ENCODE measurements around the gene CDC25B.

The CDC25B gene

DNA sequence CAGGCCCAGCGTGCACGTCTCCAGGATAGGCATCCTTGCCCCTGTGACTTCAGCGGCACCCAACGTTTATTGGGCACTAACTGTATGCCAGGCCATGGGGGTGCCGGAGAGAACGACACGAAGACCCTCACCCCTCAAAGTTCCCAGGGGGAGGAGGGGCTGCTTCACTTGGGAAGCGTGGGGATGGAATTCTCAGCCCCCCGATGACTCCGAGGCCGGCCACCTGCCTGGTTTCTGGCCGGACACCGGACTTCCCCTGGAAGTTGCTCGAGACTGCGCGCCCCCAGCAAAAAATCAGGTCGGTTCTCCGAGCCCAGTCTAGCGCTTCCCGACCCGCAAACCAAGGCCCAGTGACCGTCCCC, 50.2 kb downstream of the CDC25B start:
- TF ChIP-seq NFIC (IDR thresholded peaks at IDR 0.05) (no peak), CREB1 (IDR thresholded peaks at IDR 0.05; ENCODE audit: low read depth) (no peak), RAD21 (IDR thresholded peaks at IDR 0.05; ENCODE audit: low read depth) (no peak), ZBTB7A (IDR thresholded peaks at IDR 0.05; ENCODE audit: low read depth) (no peak), USF1 (IDR thresholded peaks at IDR 0.05) (no peak), TAF1 (IDR thresholded peaks at IDR 0.05; ENCODE audit: low read depth) (no peak), TCF12 (IDR thresholded peaks at IDR 0.05; ENCODE audit: low read depth) (no peak; the same call in 1 of the 2 replicates), YY1 (IDR thresholded peaks at IDR 0.05; ENCODE audit: low read depth) (no peak), EP300 (IDR thresholded peaks at IDR 0.05; ENCODE audit: borderline replicate concordance) (no peak), EGR1 (IDR thresholded peaks at IDR 0.05) (no peak), CEBPB (IDR thresholded peaks at IDR 0.05) (no peak), TEAD4 (IDR thresholded peaks at IDR 0.05) (no peak), REST (IDR thresholded peaks at IDR 0.05; ENCODE audit: low read depth) (no peak), FOXM1 (IDR thresholded peaks at IDR 0.05; ENCODE audit: borderline replicate concordance, low read depth) (no peak)
- TF ChIP-seq, protein P1, sequence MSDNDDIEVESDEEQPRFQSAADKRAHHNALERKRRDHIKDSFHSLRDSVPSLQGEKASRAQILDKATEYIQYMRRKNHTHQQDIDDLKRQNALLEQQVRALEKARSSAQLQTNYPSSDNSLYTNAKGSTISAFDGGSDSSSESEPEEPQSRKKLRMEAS (IDR thresholded peaks at IDR 0.05), result no peak

- TF ChIP-seq CEBPB (IDR thresholded peaks at IDR 0.05) (peak; percentile 19; the same call in 1 of the 2 replicates), EP300 (IDR thresholded peaks at IDR 0.05; ENCODE audit: borderline replicate concordance) (no peak), TEAD4 (IDR thresholded peaks at IDR 0.05) (no peak), REST (IDR thresholded peaks at IDR 0.05; ENCODE audit: low read depth) (0 out of 2 replicates have a peak, but pooled peaks have one; percentile 20), TAF1 (IDR thresholded peaks at IDR 0.05; ENCODE audit: low read depth) (peak; percentile 78), YY1 (IDR thresholded peaks at IDR 0.05; ENCODE audit: low read depth) (peak; percentile 25; the same call in 1 of the 2 replicates), NFIC (IDR thresholded peaks at IDR 0.05) (no peak), USF1 (IDR thresholded peaks at IDR 0.05) (peak; percentile 49; the same call in 1 of the 2 replicates), FOXM1 (IDR thresholded peaks at IDR 0.05; ENCODE audit: borderline replicate concordance, low read depth) (no peak), RAD21 (IDR thresholded peaks at IDR 0.05; ENCODE audit: low read depth) (no peak), ZBTB7A (IDR thresholded peaks at IDR 0.05; ENCODE audit: low read depth) (peak; percentile 99)
- TF ChIP-seq, protein P1 (IDR thresholded peaks at IDR 0.05), result peak; percentile 35
These were observed 50.8 kb downstream of the CDC25B start, which contains the start of gene MAVS for GRCh38 chr20:3846740-3847428. Gene MAVS, plus strand, starts transcription at chr20:3846834. Its CDS starts 7,791 bp downstream, at chr20:3854625.

DNA sequence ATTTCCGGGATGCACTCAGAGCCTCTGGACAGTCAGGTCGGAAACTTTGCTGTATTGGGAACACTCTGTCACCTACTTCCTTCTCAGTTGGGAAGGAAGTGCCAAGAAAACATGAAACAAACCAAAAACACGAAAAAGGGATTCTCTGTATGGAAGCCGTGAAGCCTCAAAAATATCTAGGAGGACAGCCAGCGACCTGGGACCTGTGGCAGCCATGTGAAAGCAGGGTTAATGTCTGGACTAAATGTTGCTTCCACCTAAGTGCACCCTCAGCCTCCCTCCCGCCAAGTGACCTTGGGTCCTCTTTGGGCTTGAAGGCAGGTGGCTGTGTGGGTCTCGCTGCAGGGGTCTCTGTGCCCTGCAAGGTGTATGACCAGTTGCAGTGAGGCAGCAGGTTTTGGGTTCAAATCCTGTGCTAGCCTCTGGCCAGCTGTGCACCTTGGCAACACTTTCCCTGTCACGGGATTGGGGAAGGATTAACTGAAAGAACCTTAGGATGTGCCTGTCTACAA, 51.4 kb downstream of the CDC25B start:
- TF ChIP-seq TAF1 (IDR thresholded peaks at IDR 0.05; ENCODE audit: low read depth), result no peak
- no peak for TF ChIP-seq FOXM1 (IDR thresholded peaks at IDR 0.05; ENCODE audit: borderline replicate concordance, low read depth)
- no peak for TF ChIP-seq TCF12 (IDR thresholded peaks at IDR 0.05; ENCODE audit: low read depth)
- TF ChIP-seq CEBPB (IDR thresholded peaks at IDR 0.05), result no peak
- TF ChIP-seq CREB1 (IDR thresholded peaks at IDR 0.05; ENCODE audit: low read depth), result no peak
- TF ChIP-seq ZBTB7A (IDR thresholded peaks at IDR 0.05; ENCODE audit: low read depth), result no peak
- TF ChIP-seq, protein P1 (IDR thresholded peaks at IDR 0.05), result no peak
- no peak for TF ChIP-seq RAD21 (IDR thresholded peaks at IDR 0.05; ENCODE audit: low read depth)
- no peak for TF ChIP-seq EP300 (IDR thresholded peaks at IDR 0.05; ENCODE audit: borderline replicate concordance)
- TF ChIP-seq YY1 (IDR thresholded peaks at IDR 0.05; ENCODE audit: low read depth), result no peak
- TF ChIP-seq EGR1 (IDR thresholded peaks at IDR 0.05), result no peak
- TF ChIP-seq USF1 (IDR thresholded peaks at IDR 0.05), result no peak
- no peak for TF ChIP-seq REST (IDR thresholded peaks at IDR 0.05; ENCODE audit: low read depth)
- TF ChIP-seq NFIC (IDR thresholded peaks at IDR 0.05), result no peak
- TF ChIP-seq TEAD4 (IDR thresholded peaks at IDR 0.05), result no peak

All from Ishikawa (cell line).